Measurements from ENCODE around the gene ZFYVE27.
A peak's percentile ranks its signal among the peaks of the same experiment; 100 is the strongest.

The ZFYVE27 gene

GRCh38 chr10:97759158-97759887 lies 22.4 kb downstream of the ZFYVE27 start:
- Histone ChIP-seq H4K20me1 (ENCODE audit: insufficient read depth, low read length) (no peaks in the 10 kb centered on the region), H3K9me3 (ENCODE audit: insufficient read depth, low read length) (no peaks in the 10 kb centered on the region), H3K4me3 (ENCODE audit: low read length) (no peak overlapping the region), H3K27ac (ENCODE audit: low read length) (no peak overlapping the region), H2AFZ (ENCODE audit: low read depth, low read length) (no peak overlapping the region), H3K4me2 (ENCODE audit: low read length) (no peak overlapping the region), H3K36me3 (replicated peaks; ENCODE audit: low read depth, low read length) (peaks cover 16% of the 10 kb centered on the region), H3K9ac (ENCODE audit: low read length) (no peak overlapping the region), H3K27me3 (ENCODE audit: low read depth, low read length) (no peaks in the 10 kb centered on the region), H3K4me1 (ENCODE audit: low read length) (peaks cover 4% of the 10 kb centered on the region), H3K79me2 (ENCODE audit: low read length) (no peaks in the 10 kb centered on the region)
- TF ChIP-seq CTCF (IDR thresholded peaks at IDR 0.05; ENCODE audit: low read depth, low read length), result peak; percentile 50; the same call in 1 of the 2 replicates
- no peak for TF ChIP-seq EZH2phosphoT487 (IDR thresholded peaks at IDR 0.05; ENCODE audit: low read depth)

- Histone ChIP-seq H2AFZ (ENCODE audit: low read depth, low read length) (no peak overlapping the region), H3K4me3 (ENCODE audit: low read length) (no peak overlapping the region), H3K4me2 (ENCODE audit: low read length) (no peak overlapping the region), H3K9me3 (ENCODE audit: insufficient read depth, low read length) (no peaks in the 10 kb centered on the region), H4K20me1 (ENCODE audit: insufficient read depth, low read length) (no peaks in the 10 kb centered on the region), H3K27me3 (ENCODE audit: low read depth, low read length) (no peaks in the 10 kb centered on the region), H3K27ac (ENCODE audit: low read length) (no peak overlapping the region), H3K79me2 (ENCODE audit: low read length) (no peaks in the 10 kb centered on the region), H3K4me1 (ENCODE audit: low read length) (peaks cover 10% of the 10 kb centered on the region), H3K9ac (ENCODE audit: low read length) (no peak overlapping the region), H3K36me3 (replicated peaks; ENCODE audit: low read depth, low read length) (peaks cover 12% of the 10 kb centered on the region)
- TF ChIP-seq EZH2phosphoT487 (IDR thresholded peaks at IDR 0.05; ENCODE audit: low read depth) (no peak), CTCF (IDR thresholded peaks at IDR 0.05; ENCODE audit: low read depth, low read length) (no peak)
These were observed 23.0 kb downstream of the ZFYVE27 start for GRCh38 chr10:97759946-97760345.

- H3K79me2 ChIP-seq (ENCODE audit: low read length), result no peaks in the 10 kb centered on the region
- H3K4me3 ChIP-seq (ENCODE audit: low read length), result no peak overlapping the region
- H2AFZ ChIP-seq (ENCODE audit: low read depth, low read length), result no peak overlapping the region
- H3K36me3 ChIP-seq (replicated peaks; ENCODE audit: low read depth, low read length), result peaks cover 9% of the 10 kb centered on the region
- no peaks in the 10 kb centered on the region for H3K9me3 ChIP-seq (ENCODE audit: insufficient read depth, low read length)
- no peak for TF ChIP-seq CTCF (IDR thresholded peaks at IDR 0.05; ENCODE audit: low read depth, low read length)
- TF ChIP-seq EZH2phosphoT487 (IDR thresholded peaks at IDR 0.05; ENCODE audit: low read depth), result no peak
- no peak overlapping the region for H3K9ac ChIP-seq (ENCODE audit: low read length)
- no peak overlapping the region for H3K4me2 ChIP-seq (ENCODE audit: low read length)
- no peaks in the 10 kb centered on the region for H3K27me3 ChIP-seq (ENCODE audit: low read depth, low read length)
- H3K4me1 ChIP-seq (ENCODE audit: low read length), result peaks cover 11% of the 10 kb centered on the region
- no peaks in the 10 kb centered on the region for H4K20me1 ChIP-seq (ENCODE audit: insufficient read depth, low read length)
- no peak overlapping the region for H3K27ac ChIP-seq (ENCODE audit: low read length)
These were observed 23.7 kb downstream of the ZFYVE27 start for GRCh38 chr10:97760461-97761257.

GRCh38 chr10:97761331-97761865 lies 24.5 kb downstream of the ZFYVE27 start:
- no peaks in the 10 kb centered on the region for H3K27me3 ChIP-seq (ENCODE audit: low read depth, low read length)
- H4K20me1 ChIP-seq (ENCODE audit: insufficient read depth, low read length), result no peaks in the 10 kb centered on the region
- peaks cover 11% of the 10 kb centered on the region for H3K4me1 ChIP-seq (ENCODE audit: low read length)
- H3K27ac ChIP-seq (ENCODE audit: low read length), result no peak overlapping the region
- H3K36me3 ChIP-seq (replicated peaks; ENCODE audit: low read depth, low read length), result peaks cover 9% of the 10 kb centered on the region
- TF ChIP-seq CTCF (IDR thresholded peaks at IDR 0.05; ENCODE audit: low read depth, low read length) (no peak), EZH2phosphoT487 (IDR thresholded peaks at IDR 0.05; ENCODE audit: low read depth) (no peak)
- no peak overlapping the region for H3K9ac ChIP-seq (ENCODE audit: low read length)
- no peak overlapping the region for H2AFZ ChIP-seq (ENCODE audit: low read depth, low read length)
- H3K9me3 ChIP-seq (ENCODE audit: insufficient read depth, low read length), result no peaks in the 10 kb centered on the region
- no peak overlapping the region for H3K4me3 ChIP-seq (ENCODE audit: low read length)
- H3K4me2 ChIP-seq (ENCODE audit: low read length), result no peak overlapping the region
- H3K79me2 ChIP-seq (ENCODE audit: low read length), result no peaks in the 10 kb centered on the region
